Psoas muscle (tissue), 8 donors: Measurements from ENCODE around the gene WDPCP. TPM values are rescaled to one million over a fixed set of nuclear protein-coding genes. Genes with fewer than 3 reads are reported as not detected.

Experiments used
- ATAC-seq, 4 donors: fragments of 200-7000 bp; cut with Tn5 transposase; one replicate each; pipeline ENCODE4 v1.9.1; 2020; ENCODE audit warnings: moderate library complexity in 3 of 4, mild to moderate bottlenecking in 2 of 4
- DNase-seq, 2 donors: peaks; one replicate each; pipeline ENCODE4 v3.0.0-alpha.2; 2020
- H3K27ac ChIP-seq: fragments of 200-600 bp; one replicate; pipeline ENCODE4 v1.8.0; 2022
- H3K27me3 ChIP-seq, 3 donors: fragments of 200-600 bp in 1 of 3; one replicate each; pipeline versions ENCODE4 v1.6.1 to v1.8.0; 2013 to 2022; ENCODE audit warnings: low read length in 2 of 3, mild to moderate bottlenecking in 2 of 3, moderate library complexity in 1 of 3; ENCODE audit not compliant: insufficient read depth in 3 of 3
- H3K36me3 ChIP-seq, 2 donors: fragments of 200-600 bp in 1 of 2; one replicate each; pipeline versions ENCODE4 v1.6.1 to v1.8.0; 2013 to 2022; ENCODE audit warnings: low read depth in 1 of 2, mild to moderate bottlenecking in 1 of 2, moderate library complexity in 1 of 2; ENCODE audit not compliant: insufficient read depth in 1 of 2
- H3K4me1 ChIP-seq: fragments of 200-600 bp; one replicate; pipeline ENCODE4 v1.8.0; 2022
- H3K4me3 ChIP-seq: fragments of 200-600 bp; one replicate; pipeline ENCODE4 v1.8.0; 2022; ENCODE audit warnings: mild to moderate bottlenecking
- H3K9me3 ChIP-seq: fragments of 200-600 bp; one replicate; pipeline ENCODE4 v1.8.0; 2022
- CTCF ChIP-seq: fragments of 200-600 bp; IDR thresholded peaks from one replicate; pipeline ENCODE4 v1.8.0; 2022; ENCODE audit warnings: antibody characterized with exemption
- WGBS, 3 donors: extraction: QIAGEN DNeasy Blood & Tissue Kit; methylation state at CpG; one replicate each; pipeline versions ENCODE4 v1.1.6 to v1.1.7; 2013; 5-methylcytosine and 5-hydroxymethylcytosine counted together
- intact Hi-C, 2 donors: fragments of 100-400 bp; cut with DNase I; formaldehyde crosslinking; loops; one replicate each; pipeline versions ENCODE4 v1.11.0 to v1.14.2; 2022
- polyA plus RNA-seq, 3 donors: library from polyadenylated mRNA; stranded (reverse); fragments of 200-250 nt; gene quantifications; one replicate each; pipeline ENCODE4 v1.2.3, GENCODE V29; 2013
- total RNA-seq, 4 donors: library from RNA; stranded (reverse); fragmentation: NEBNext Ultra II Directional in 2 of 4; extraction: Animal tissue kit (Norgen Biotek cat#: 25700) in 2 of 4; gene quantifications; one replicate each; pipeline versions ENCODE4 v1.2.1 to v1.2.4, GENCODE V29; 2021 to 2023
- donor health status: healthy with polysubstance abuse.
- donor health status: DM: no; HTN: no; CAD: no; lungs with moderate emphysema.
- donor health status: Bipolar disorder and iron deficiency.
- donor health status: healthy.
- donor health status: DM: yes; HTN: yes; CAD: no.
- donor health status: DM: no; HTN: no; CAD: no.
- donor health status: DM: no; HTN: no; CAD: no.
- donor health status: DM: yes; HTN: yes; CAD: no.

Gene WDPCP
- total and polyA plus RNA-seq, 7 donors, result 1.7 to 17.2 (median 4.4) TPM

DNA sequence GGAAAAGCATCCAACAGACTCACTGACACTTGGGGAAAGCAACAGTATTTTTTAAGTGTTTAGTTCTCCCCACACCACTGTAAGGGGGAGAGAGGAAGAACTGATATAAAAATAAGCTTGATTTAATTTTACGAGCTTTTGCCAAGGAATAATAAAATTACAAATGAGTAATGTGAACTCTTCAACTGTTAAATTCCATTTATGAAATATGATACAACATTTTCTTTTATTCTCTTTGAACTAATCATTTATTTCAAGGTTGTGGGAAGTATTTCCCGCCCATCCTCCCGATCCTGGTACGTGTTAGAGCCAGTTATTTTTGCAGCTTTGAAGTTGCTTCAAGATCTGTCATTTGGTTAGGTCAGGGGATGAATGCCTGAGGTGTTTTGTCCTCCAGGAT lies 35.2 kb downstream of the WDPCP start:
- DNase-seq (no peak), ATAC-seq (no peak)
- H3K9me3 ChIP-seq, result no peaks in the 10 kb centered on the region
- TF ChIP-seq CTCF, result no peak
- H3K36me3 ChIP-seq, result no peaks in the 10 kb centered on the region
- no peaks in the 10 kb centered on the region for H3K27me3 ChIP-seq
- WGBS, 3 donors, result 24 to 47% (median 34%) methylated on average over 4 of the region's 4 CpGs
- no peak overlapping the region for H3K4me3 ChIP-seq
- no peak overlapping the region for H3K27ac ChIP-seq
- intact Hi-C loops, result no loop called here
- peaks cover 13% of the 10 kb centered on the region for H3K4me1 ChIP-seq

DNA sequence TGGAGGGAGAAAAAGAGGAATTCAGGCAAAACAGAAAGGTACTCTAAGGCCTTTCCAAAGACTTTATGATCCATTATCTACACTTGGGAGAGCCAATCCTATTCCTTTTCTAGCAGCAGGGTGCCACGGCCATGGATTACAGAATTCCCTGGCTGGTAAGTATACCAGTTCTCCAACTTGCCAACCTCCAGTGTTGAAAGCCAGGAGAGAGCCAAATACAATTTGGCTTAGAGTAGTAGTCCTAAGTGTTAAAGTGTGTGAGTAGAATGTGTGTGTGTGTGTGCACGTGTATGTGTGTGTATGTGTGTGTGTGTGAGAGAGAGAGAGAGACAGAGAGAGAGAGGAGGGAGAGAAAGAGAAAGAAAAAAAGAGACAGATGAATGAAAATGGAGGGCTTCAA lies 43.3 kb downstream of the WDPCP start:
- H3K36me3 ChIP-seq, result no peaks in the 10 kb centered on the region
- peak in 1 of 4 donors; percentile 43 for ATAC-seq
- H3K27me3 ChIP-seq, result no peaks in the 10 kb centered on the region
- intact Hi-C loops, result no loop called here
- 29 to 41% (median 31%) methylated on average over 2 of the region's 2 CpGs for WGBS, 3 donors
- H3K27ac ChIP-seq, result no peak overlapping the region
- no peak overlapping the region for H3K4me3 ChIP-seq
- H3K4me1 ChIP-seq, result no peaks in the 10 kb centered on the region
- no peak for TF ChIP-seq CTCF
- no peak for DNase-seq
- no peaks in the 10 kb centered on the region for H3K9me3 ChIP-seq

DNA sequence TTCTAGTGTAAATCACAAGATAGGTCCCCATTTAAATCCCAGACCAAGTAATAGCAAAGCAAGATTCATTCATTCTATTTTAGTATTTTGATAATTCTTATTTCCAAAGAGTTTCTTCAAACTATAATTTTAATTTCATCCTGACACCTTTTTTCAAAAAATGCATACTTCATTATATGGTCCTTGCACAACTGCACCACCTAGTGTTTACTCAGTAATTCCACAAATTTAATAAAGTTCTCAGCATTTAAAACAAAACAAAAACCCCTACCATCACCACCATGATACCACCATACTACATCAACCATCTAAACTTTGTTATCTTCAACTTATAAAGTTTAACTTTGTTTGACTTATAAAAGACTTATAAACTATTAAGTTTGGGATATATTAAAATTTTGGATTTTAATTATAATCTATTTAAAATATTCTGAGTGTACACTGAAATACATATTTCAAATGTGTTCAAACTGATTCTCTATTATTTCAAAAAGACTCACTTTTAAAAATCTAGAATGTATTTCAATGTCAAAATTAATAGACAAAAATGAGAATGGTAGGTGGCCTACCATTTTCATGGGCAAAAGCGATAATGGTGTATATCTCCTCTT lies 44.2 kb downstream of the WDPCP start:
- TF ChIP-seq CTCF, result peak; percentile 38
- Histone ChIP-seq H3K9me3 (no peaks in the 10 kb centered on the region), H3K4me3 (no peak overlapping the region), H3K4me1 (no peaks in the 10 kb centered on the region), H3K27me3 (no peaks in the 10 kb centered on the region), H3K27ac (no peak overlapping the region), H3K36me3 (no peaks in the 10 kb centered on the region)
- no peak for ATAC-seq
- intact Hi-C loops, result loop anchor here in 1 of 2 donors (5.0 kb wide), 1 partner anchor 1322 kb away; no protein-coding TSS in a partner anchor
- no peak for DNase-seq
- 93 to 100% (median 100%) methylated on average over 1 of the region's 1 CpG for WGBS, 3 donors

DNA sequence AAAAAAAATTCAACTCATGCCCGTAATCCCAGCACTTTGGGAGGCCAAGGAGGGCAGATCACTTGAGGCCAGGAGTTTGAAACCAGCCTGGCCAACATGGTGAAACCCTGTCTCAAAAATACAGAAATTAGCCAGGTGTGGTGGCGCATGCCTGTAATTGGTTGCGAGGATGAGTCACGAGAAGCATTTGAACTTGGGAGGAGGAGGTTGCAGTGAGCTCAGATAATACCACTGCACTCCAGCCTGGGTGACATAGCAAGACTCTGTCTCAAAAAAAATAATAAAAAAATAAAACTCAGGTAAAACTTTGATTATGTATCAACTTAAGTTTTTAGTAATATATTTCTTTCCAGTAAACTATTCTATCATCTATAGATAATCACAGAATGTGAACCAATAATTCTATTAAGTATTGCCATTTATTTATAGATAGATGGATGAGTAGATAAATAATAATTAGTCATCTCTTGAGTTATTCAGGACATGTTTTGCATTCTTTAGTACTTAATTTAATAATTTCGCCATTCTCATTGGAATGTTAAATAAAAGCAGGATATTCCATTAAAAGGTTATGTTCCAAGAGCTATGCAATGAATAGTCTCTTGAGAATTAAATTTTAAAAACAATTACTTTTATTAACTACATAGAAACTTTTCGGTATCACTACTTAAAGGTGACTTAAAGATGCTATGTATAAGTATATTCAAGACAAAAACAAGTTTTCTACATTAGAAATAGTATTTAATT lies 48.7 kb downstream of the WDPCP start:
- WGBS, 3 donors, result 93 to 97% (median 93%) methylated on average over 6 of the region's 6 CpGs
- Histone ChIP-seq H3K27ac (no peak overlapping the region), H3K4me3 (no peak overlapping the region), H3K36me3 (no peaks in the 10 kb centered on the region), H3K9me3 (no peaks in the 10 kb centered on the region), H3K4me1 (no peaks in the 10 kb centered on the region), H3K27me3 (no peaks in the 10 kb centered on the region)
- TF ChIP-seq CTCF, result no peak
- intact Hi-C loops, result loop anchor here in 1 of 2 donors (5.0 kb wide), 1 partner anchor 1317 kb away; no protein-coding TSS in a partner anchor
- DNase-seq (no peak), ATAC-seq (no peak)
